K562 (cell line): ENCODE data around the gene SERPINF2. TPM values are rescaled to one million over a fixed set of nuclear protein-coding genes. Genes with fewer than 3 reads are reported as not detected.
A peak's percentile ranks its signal among the peaks of the same experiment; 100 is the strongest.

ENCODE experiments used
- ATAC-seq: fragments of 200-7000 bp; cut with Tn5 transposase; 3 replicates; pipeline ENCODE4 v1.9.1; 2020; ENCODE audit warnings: moderate library complexity
- BruUV-seq: library from RNA; stranded (reverse); fragments of 400-500 nt; replicated peaks from 2 replicates; lab custom pipeline; 2021; lab: Mats Ljungman, UMichigan
- CTCF ChIA-PET: fragments of 300-600 bp; formaldehyde crosslinking; extraction: SDS; loops from one replicate; lab custom pipeline; 2021; ENCODE audit warnings: low intra/inter-chr PET ratio; lab: Yijun Ruan, JAX
- POLR2A ChIA-PET: fragments of 300-600, 350-650 bp; sonication (Branson Sonifier 250); formaldehyde crosslinking; extraction: SDS; loops from one replicate; lab custom pipeline; 2021; ENCODE audit warnings: antibody characterized with exemption, inconsistent platforms; lab: Yijun Ruan, JAX
- DNase-seq, 4 experiments: peaks; one replicate each; pipeline versions ENCODE4 v3.0.0 to v3.0.0-alpha.2; 2011 to 2018; ENCODE audit warnings: low spot score in 3 of 4, mixed read lengths in 3 of 4; ENCODE audit errors: extremely low read depth in 1 of 4
- FAIRE-seq: peaks from 2 replicates; lab custom pipeline; 2011; peaks lifted over from hg19 to GRCh38; lab: Jason Lieb, UNC
- H2AFZ ChIP-seq: 2 replicates; pipeline ENCODE4 v1.6.0; 2011; ENCODE audit warnings: low read depth, low read length, control low read depth, inconsistent platforms
- H3K27ac ChIP-seq: fragments of 200-600 bp; 3 replicates; pipeline ENCODE4 v1.8.0; 2011; ENCODE audit warnings: low read depth, mild to moderate bottlenecking, control low read depth, inconsistent platforms, low read length, moderate library complexity, mixed read lengths; ENCODE audit errors: extremely low read depth
- H3K27me3 ChIP-seq, 2 experiments: fragments of 300-600 bp in 1 of 2; 2 replicates in 1 of 2; 3 replicates in 1 of 2; pipeline versions ENCODE4 v1.6.0 to v1.8.0; 2011; ENCODE audit warnings: inconsistent platforms in 2 of 2, low read length in 2 of 2, mild to moderate bottlenecking in 1 of 2, mixed read lengths in 1 of 2, moderate library complexity in 1 of 2; ENCODE audit not compliant: control insufficient read depth in 2 of 2, insufficient read depth in 2 of 2
- H3K36me3 ChIP-seq: fragments of 300-600 bp; 3 replicates; pipeline ENCODE4 v1.8.0; 2011; ENCODE audit warnings: mild to moderate bottlenecking, low read length, inconsistent platforms; ENCODE audit not compliant: control insufficient read depth, insufficient read depth
- H3K4me1 ChIP-seq, 2 experiments: fragments of 200-600 bp in 1 of 2; replicated peaks in 1 of 2; 2 replicates in 1 of 2; 3 replicates in 1 of 2; pipeline versions ENCODE4 v1.5.1 to v1.8.0; 2011; ENCODE audit warnings: inconsistent platforms in 2 of 2, low read length in 2 of 2, mild to moderate bottlenecking in 1 of 2, mixed read lengths in 1 of 2, moderate library complexity in 1 of 2; ENCODE audit not compliant: control insufficient read depth in 2 of 2, insufficient read depth in 2 of 2
- H3K4me2 ChIP-seq: 2 replicates; pipeline ENCODE4 v1.6.1; 2011; ENCODE audit warnings: low read length, control low read depth, inconsistent platforms, mixed read lengths; ENCODE audit not compliant: insufficient read depth
- H3K4me3 ChIP-seq: fragments of 200-600 bp; sonication (generic), shearing (Covaris generic); 2 replicates; pipeline ENCODE4 v1.5.1; 2016; ENCODE audit warnings: control low read depth, inconsistent platforms
- H3K79me2 ChIP-seq: fragments of 200-600 bp; 3 replicates; pipeline ENCODE4 v1.8.0; 2011; ENCODE audit warnings: low read length, inconsistent platforms; ENCODE audit not compliant: control insufficient read depth, insufficient read depth
- H3K9ac ChIP-seq, 2 experiments: 2 replicates each; pipeline versions ENCODE4 v1.6.0 to v1.6.1; 2011; ENCODE audit warnings: low read depth in 2 of 2, low read length in 2 of 2, control low read depth in 1 of 2, inconsistent platforms in 1 of 2, mild to moderate bottlenecking in 1 of 2, mixed read lengths in 1 of 2; ENCODE audit not compliant: insufficient read depth in 1 of 2
- H3K9me1 ChIP-seq: one replicate; pipeline ENCODE4 v1.6.0; 2011; ENCODE audit warnings: inconsistent platforms, mild to moderate bottlenecking, low read length, moderate library complexity; ENCODE audit not compliant: control insufficient read depth, insufficient read depth
- H3K9me3 ChIP-seq: replicated peaks from 2 replicates; pipeline ENCODE4 v1.5.1; 2011; ENCODE audit warnings: low read depth, low read length, inconsistent platforms; ENCODE audit not compliant: control insufficient read depth, insufficient read depth
- H4K20me1 ChIP-seq: replicated peaks from 2 replicates; pipeline ENCODE4 v1.6.1; 2011; ENCODE audit warnings: low read length, inconsistent platforms, mixed read lengths; ENCODE audit not compliant: control insufficient read depth, insufficient read depth
- RBFOX2 ChIP-seq: fragments of 200-400 bp; formaldehyde crosslinking; IDR thresholded peaks from 2 replicates; pipeline ENCODE4 v1.6.1; 2017; ENCODE audit warnings: low read depth, mild to moderate bottlenecking, low read length, moderate library complexity
- THRA ChIP-seq: fragments of 450-650 bp; IDR thresholded peaks from 2 replicates; pipeline ENCODE4 v1.6.1; 2017; ENCODE audit warnings: mild to moderate bottlenecking, moderate library complexity
- WGBS: fragments of 100-300 bp; shearing (Covaris generic); methylation state at CpG from one replicate; pipeline ENCODE4 v1.1.6; 2016; ENCODE audit warnings: low coverage, mixed read lengths; ENCODE audit not compliant: insufficient coverage; ENCODE audit errors: missing lambda C conversion rate; 5-methylcytosine and 5-hydroxymethylcytosine counted together
- in situ Hi-C: fragments of 300-500 bp; cut with MboI; formaldehyde crosslinking; loops from 4 replicates; pipeline ENCODE4 v1.15.0; 2018; ENCODE audit warnings: inconsistent platforms, mixed read lengths
- intact Hi-C: fragments of 100-400 bp; cut with micrococcal nuclease; formaldehyde crosslinking; loops from 2 replicates; pipeline ENCODE4 v1.14.2; 2022
- polyA plus RNA-seq, 8 experiments: library from polyadenylated mRNA; depleted of rRNA in 4 of 8; stranded (reverse) in 5 of 8; unstranded in 3 of 8; fragments of >200 nt; fragmentation: Nextera tagmentation in 2 of 8; fragmentation: Illumina TruSeq in 1 of 8; extraction: Ambion mirVana in 2 of 8; extraction: Trizol in 1 of 8; gene quantifications; 2 replicates each; pipeline versions ENCODE4 v1.2.1 to v1.2.3, GENCODE V29; 2011 to 2014; ENCODE audit warnings: inconsistent platforms in 1 of 8, missing spikeins in 1 of 8
- total RNA-seq, 7 experiments: library from RNA; depleted of rRNA in 6 of 7; stranded (reverse); fragments of >200 nt in 6 of 7; fragmentation: Illumina TruSeq in 2 of 7; extraction: Trizol in 2 of 7; gene quantifications; 2 replicates each; pipeline versions ENCODE4 v1.2.1 to v1.2.3, GENCODE V29; 2011 to 2021; ENCODE audit warnings: low replicate concordance in 1 of 7

The SERPINF2 gene
- total and polyA plus RNA-seq, 9 of the 15 experiments (the other 6 are each of a cell fraction or from before 2014, with no cell fraction given): 0.22 TPM; not detected in 8

- Histone ChIP-seq H3K9me1 (no peaks in the 10 kb centered on the region), H3K4me2 (no peak overlapping the region), H3K4me1 (peaks cover 30 to 77% of the 10 kb centered on the region in 2 experiments), H3K79me2 (peaks cover 15% of the 10 kb centered on the region; the same call in 2 of the 3 replicates), H3K36me3 (peaks cover 10% of the 10 kb centered on the region; the same call in 1 of the 3 replicates), H3K4me3 (no peak overlapping the region), H3K27me3 (no peaks in the 10 kb centered on the region), H3K9ac (peak overlapping the region in 1 of 2 experiments; percentile 82; a peak in 1 of 4 replicates), H3K9me3 (no peaks in the 10 kb centered on the region), H4K20me1 (no peaks in the 10 kb centered on the region), H2AFZ (no peak overlapping the region), H3K27ac (no peak overlapping the region)
- BruUV-seq: no TSS peak
- in situ Hi-C loops (no loop called here), intact Hi-C loops (no loop called here)
- POLR2A ChIA-PET: interaction anchor here (1.2 to 4.4 kb wide), 2 partner anchors 8 to 11 kb away, joined by 3 to 25 read pairs; no protein-coding TSS in a partner anchor
- CTCF ChIA-PET: no interaction called here
- whole genome bisulfite sequencing: 93% methylated on average over 11 of the region's 21 CpGs
- no peak for DNase-seq
- TF ChIP-seq THRA (no peak), RBFOX2 (peak; percentile 40; the same call in 1 of the 2 replicates)
- ATAC-seq: no peak
- FAIRE-seq: no peak
Observed at GRCh38 chr17:1727258-1727789, 15.3 kb upstream of the SERPINF2 start.
